Cardiac fibroblast (primary cell): Measurements from ENCODE around the gene KIF21B.

ENCODE experiments used
- DNase-seq, 2 donors: peaks; one replicate each; pipeline versions ENCODE4 v3.0.0 to v3.0.0-alpha.2; 2010; ENCODE audit warnings: low read depth in 2 of 2
- H3K4me3 ChIP-seq, 2 donors: replicated peaks in 1 of 2; 1 replicate in 1 of 2; 2 replicates in 1 of 2; pipeline ENCODE4 v1.5.1; 2011; ENCODE audit warnings: low read depth in 2 of 2, low read length in 2 of 2, mild to moderate bottlenecking in 2 of 2, moderate library complexity in 1 of 2
- TF ChIP-seq, protein P1 (sequence below): IDR thresholded peaks from one replicate; pipeline ENCODE4 v1.5.1; 2011; ENCODE audit warnings: low read depth, mild to moderate bottlenecking, low read length, inconsistent platforms

KIF21B gene

DNA sequence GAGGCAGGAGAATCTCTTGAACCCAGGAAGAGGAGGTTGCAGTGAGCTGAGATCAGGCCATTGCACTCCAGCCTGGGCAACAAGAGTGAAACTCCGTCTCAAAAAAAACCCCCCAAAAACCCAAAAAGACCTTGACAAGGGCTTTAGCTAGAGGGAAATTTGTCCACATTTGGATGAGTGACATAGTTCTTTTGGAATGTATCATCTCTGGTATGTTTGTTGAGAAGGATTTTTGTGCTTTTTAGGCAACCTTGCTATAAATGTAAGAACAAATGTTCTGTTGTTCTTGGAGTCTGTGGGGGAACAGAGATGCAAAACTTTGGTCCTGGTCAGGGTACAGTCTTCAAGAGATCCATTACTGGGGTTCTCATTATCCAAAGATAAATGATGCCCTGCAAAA lies 99.9 kb downstream of the KIF21B start:
- TF ChIP-seq, protein P1, sequence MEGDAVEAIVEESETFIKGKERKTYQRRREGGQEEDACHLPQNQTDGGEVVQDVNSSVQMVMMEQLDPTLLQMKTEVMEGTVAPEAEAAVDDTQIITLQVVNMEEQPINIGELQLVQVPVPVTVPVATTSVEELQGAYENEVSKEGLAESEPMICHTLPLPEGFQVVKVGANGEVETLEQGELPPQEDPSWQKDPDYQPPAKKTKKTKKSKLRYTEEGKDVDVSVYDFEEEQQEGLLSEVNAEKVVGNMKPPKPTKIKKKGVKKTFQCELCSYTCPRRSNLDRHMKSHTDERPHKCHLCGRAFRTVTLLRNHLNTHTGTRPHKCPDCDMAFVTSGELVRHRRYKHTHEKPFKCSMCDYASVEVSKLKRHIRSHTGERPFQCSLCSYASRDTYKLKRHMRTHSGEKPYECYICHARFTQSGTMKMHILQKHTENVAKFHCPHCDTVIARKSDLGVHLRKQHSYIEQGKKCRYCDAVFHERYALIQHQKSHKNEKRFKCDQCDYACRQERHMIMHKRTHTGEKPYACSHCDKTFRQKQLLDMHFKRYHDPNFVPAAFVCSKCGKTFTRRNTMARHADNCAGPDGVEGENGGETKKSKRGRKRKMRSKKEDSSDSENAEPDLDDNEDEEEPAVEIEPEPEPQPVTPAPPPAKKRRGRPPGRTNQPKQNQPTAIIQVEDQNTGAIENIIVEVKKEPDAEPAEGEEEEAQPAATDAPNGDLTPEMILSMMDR, result no peak
- H3K4me3 ChIP-seq, result no peak overlapping the region
- peak in 1 of 2 donors; percentile 25 for DNase-seq

DNA sequence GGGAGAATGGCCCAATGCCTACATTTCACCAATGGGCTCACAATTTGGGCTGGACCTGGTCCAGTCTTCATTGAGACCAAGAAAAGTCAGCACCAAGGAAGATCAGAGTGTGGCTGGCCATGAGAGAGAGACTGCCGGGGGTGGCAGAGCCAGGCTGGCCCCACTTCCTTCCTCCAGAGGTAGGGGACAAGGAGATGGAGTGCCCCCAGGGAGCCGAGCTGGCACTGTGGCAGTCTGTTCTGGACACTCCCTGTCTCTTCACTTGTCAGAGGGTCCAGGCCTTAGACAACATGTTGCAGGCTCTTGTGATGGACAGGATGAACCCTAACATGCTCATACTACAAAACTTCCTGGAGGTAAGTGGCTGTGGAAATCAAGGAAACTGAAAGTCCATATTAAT lies 101.1 kb downstream of the KIF21B start:
- no peak overlapping the region for H3K4me3 ChIP-seq
- DNase-seq, result no peak
- TF ChIP-seq, protein P1, result no peak

DNA sequence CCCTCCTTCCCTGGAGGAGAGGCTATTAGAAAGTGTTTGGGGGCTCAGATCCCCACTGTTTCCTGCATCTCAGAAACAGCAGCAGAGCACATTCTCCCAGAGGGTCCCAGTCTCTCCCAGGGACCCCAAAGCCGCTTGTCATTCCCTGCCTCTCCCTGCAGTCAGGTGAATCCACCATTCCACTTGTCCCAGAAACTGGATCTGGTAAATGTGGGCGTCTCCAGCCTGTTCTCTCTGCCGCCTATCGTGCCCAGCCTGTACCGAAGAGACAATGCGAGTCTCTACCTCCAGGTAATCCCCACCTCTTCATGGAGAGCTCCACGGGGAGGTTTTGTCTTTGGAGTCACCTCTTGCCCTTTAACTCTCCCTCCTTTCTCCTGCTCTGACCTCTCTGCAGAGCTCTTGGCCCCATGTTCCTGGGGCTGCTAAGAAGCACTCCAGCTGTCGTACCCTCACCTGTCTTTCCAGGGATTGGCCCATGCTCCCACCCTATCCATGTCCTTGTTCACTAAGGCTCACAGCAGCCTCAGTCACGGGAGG lies 101.9 kb downstream of the KIF21B start:
- TF ChIP-seq, protein P1, result no peak
- DNase-seq, result no peak
- no peak overlapping the region for H3K4me3 ChIP-seq
